Measurements from ENCODE around the gene KIF21B.
A peak's percentile ranks its signal among the peaks of the same experiment; 100 is the strongest.

Gene KIF21B

GRCh38 chr1:201023517-201023902, at the start of gene KIF21B:
Gene KIF21B (minus strand): TSS chr1:201023714. CDS start chr1:201023383, 331 bp downstream.
- DNase-seq, result peak; percentile 64 to 96 (median 89)
- intact Hi-C loops (cut with DNase I), result no loop called here

GRCh38 chr1:201072922-201073321, 49.4 kb upstream of the KIF21B start:
- no peak for DNase-seq
- intact Hi-C loops (cut with DNase I), result no loop called here

DNA sequence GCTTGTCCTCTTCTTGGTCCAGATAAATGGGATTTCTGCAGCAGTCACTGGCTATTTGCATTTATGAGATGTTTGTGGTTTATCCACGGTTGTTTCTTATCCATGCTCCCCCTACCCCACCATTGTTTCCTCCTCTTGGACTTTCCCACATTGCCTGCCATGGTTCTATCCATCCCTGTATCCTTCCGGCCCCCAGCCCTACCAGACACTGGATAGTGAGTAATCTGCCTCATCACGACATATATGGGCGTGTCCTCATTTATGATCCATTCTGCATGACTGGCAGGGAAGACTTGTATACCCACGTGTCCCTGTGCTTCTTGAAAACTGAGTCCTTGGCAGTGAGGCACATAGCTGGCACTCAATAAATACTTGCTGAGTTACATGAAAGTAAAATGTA, 48.6 kb upstream of the KIF21B start:
- intact Hi-C loops (cut with DNase I), result no loop called here
- DNase-seq, result no peak

DNA sequence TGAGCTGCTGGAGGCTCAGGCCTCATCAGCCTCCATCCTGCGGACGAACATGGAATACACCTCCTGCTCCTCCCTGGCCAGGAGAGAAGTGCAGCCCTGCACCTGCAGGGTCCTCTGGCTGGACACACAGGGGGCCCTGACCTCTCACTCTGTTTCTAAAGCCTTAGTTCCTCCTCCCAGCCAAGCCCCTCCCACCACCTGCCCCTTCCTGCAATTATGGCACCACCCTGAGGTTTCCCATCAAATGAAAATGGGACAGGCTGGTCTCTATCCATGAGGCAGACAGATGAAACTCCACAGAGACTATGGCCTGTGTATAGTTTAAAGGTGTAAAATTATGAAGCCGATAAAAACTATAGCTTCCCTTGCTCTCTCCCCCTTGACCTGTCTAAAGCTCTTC, 46.1 kb upstream of the KIF21B start:
- intact Hi-C loops (cut with DNase I), result no loop called here
- no peak for DNase-seq

- intact Hi-C loops (cut with DNase I), result no loop called here
Observed at GRCh38 chr1:201068976-201069375, 45.5 kb upstream of the KIF21B start.

DNA sequence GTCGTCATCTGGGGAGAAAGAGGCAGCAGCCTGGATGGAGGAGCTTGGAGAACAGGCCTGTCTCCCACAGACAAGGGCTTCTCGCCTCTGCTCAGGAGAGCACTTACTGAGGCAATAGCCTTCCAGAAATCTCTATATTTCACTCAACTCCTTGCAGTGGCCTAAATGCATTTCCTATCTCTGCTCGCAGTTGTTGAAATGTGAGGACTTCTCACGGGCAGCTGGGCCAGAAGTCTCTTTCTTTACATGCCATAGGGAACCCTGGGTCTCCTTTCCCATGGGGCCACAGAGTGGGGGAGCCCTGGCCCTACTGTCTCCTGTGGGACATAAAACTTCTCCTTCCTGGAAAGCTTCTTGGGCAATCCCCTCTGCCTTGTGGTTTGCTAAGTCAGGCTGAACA, 43.5 kb upstream of the KIF21B start:
- intact Hi-C loops (cut with DNase I), result no loop called here
- no peak for DNase-seq

More at GRCh38 chr1:201068976-201069375, 45.5 kb upstream of the KIF21B start:
- DNase-seq, result no peak

DNA sequence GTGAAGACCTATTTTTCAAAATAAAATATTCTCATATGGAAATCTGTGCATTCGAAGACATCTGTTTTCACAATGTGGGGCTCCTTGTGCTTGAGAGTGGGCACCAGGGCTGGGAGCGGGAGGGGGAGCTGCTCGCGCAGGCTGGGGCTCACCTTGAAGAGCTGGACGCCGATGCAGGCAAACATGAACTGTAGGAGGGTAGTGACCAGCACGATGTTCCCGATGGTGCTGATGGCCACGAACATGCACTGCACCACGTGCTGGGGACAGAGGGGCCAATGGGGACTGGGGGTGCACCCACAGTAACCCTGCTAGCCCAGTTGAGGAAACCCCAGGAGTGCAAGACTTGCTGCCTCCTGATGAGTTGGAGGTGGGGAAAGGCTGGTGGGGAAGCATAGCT, 42.2 kb upstream of the KIF21B start:
- intact Hi-C loops (cut with DNase I), result no loop called here
- no peak for DNase-seq

GRCh38 chr1:201064806-201065205, 41.3 kb upstream of the KIF21B start:
- DNase-seq, result peak in 15 of 42 donors; percentile 10 to 60 (median 37)
- intact Hi-C loops (cut with DNase I), result no loop called here

- intact Hi-C loops (cut with DNase I), result no loop called here
- DNase-seq, result no peak
Observed at GRCh38 chr1:201063145-201063544, 39.6 kb upstream of the KIF21B start.

DNA sequence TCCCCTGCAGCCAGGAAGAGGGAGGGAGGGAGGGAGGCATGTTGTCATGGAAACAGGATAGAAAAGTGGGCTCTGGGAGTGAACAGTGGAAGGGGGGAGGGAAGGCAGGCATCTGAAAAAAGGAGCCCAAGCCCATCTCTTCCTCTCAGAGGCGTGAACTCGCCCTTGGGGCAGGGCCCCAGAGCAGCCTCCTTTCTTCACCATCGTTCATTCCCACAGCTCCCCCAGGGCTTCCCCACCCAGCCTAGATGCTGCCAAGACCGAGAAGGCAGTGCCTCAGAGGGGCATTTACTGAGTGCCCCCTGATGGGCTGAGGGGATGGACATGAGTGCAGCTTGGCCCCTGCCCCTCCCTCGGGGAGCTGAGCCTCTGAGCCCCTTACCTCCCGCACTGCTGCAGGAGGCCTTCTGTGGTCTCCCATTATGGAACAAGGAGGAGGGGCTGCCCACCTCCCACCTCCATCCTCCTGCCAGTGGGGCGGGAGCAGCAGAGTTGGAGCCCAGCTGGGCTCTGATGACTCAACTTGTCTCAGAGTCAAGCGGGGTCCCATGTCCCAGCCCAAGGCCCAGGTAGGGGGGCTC, 39.1 kb upstream of the KIF21B start:
- intact Hi-C loops (cut with DNase I), result no loop called here
- peak in 5 of 42 donors; percentile 12 to 45 (median 27) for DNase-seq

GRCh38 chr1:201061886-201062285, 38.4 kb upstream of the KIF21B start:
- intact Hi-C loops (cut with DNase I), result no loop called here

DNA sequence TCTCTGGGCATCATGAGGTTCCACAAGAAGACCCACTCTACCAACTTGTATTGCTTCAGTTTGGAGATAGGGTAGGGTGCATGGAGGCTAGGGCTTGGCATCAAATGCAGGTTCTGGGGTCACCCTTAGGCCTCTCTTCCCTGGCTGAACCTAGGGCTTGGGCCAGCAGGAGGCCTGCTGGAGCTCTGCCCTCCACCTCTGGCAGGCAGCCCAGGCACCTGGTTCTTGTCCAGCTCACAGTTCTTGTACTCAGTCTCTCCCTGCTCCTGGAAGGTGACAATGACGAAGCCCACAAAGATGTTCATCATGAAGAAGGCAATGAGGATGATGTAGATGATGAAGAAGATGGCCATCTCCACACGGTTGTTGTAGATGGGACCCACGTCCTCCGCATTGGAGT, 37.5 kb upstream of the KIF21B start:
- DNase-seq, result no peak
- intact Hi-C loops (cut with DNase I), result no loop called here

More at GRCh38 chr1:201061886-201062285, 38.4 kb upstream of the KIF21B start:
- no peak for DNase-seq

GRCh38 chr1:201060586-201060985, 37.1 kb upstream of the KIF21B start:
- intact Hi-C loops (cut with DNase I), result no loop called here
- DNase-seq, result no peak

GRCh38 chr1:201059871-201060555, 36.5 kb upstream of the KIF21B start:
- intact Hi-C loops (cut with DNase I), result no loop called here
- DNase-seq, result peak in 9 of 42 donors; percentile 3 to 51 (median 31)

DNA sequence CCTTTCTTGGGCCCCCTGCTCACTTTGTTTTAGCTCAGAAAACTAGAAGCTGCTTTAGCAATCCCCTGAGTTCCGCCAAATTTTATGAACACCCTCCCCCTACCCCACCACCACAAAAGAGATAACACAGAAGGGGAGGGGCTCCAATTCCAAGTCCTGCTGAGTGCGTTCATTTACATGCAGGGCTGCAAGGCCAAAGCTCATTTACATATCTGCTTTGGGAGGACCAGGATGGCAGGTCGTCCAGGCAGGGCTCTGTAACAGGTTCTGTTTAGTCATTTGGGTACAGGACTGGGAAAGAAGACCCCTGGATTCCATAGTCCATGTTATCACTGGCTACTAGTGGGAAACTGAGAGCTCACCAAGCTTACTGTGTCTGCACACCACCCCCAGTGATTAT, 35.9 kb upstream of the KIF21B start:
- intact Hi-C loops (cut with DNase I), result no loop called here

DNA sequence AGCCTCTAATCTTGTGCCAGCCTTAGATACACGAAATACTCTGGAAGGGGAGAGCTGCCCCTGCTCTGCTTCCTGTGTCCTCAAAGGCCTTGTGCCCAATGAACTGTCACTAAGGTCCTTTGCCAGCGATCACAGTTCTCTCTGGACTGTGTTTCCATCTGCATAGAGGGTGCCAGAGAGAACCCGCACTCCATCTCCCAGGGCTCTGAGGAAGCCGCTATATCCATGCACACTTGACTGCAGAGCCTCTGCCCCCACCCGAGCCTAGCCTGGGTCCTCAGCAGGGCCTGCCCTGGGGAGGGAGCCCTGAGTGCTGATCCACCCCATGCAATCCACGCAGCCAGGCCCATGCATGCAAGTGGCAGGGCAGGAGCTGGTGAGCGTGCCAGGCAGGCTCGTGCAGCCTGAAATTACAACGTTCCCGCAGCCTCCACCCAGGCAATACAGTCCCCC, 30.6 kb upstream of the KIF21B start:
- no peak for DNase-seq
- intact Hi-C loops (cut with DNase I), result no loop called here

More for the DNA sequence above, 35.9 kb upstream of the KIF21B start:
- no peak for DNase-seq

DNA sequence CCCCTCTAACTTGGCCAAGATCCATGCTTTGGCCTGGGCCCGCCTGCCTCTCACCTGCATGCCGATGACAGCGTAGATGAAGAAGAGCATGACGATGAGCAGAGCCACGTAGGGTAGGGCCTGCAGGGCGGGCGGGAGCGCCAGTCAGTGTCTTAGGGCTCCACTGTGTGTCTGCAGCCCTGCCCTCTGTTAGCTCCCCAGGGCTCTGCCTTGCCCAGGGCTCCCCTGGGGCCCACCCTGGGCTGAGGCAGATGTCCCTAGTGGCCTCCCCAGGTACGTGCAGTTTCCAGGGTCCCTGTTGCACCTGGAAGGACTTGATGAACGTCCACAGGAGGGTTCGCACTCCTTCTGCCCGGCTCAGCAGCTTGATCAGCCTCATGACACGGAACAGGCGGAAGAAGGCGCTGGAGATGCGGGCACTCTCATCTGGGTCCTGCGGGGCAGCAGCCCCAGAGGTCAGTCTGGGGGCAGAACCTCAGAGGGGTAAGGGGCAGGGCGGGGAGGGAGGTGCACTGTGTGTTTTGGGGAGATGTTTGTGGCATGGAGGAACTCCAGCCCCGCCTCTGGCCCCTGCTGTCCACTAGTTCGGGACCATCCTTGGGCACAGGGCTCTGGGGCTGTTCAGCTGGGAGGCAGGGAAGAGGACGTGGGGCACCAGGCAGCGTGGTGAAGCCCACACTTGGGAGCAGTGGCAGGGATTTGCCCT, 29.8 kb upstream of the KIF21B start:
- DNase-seq, result no peak
- intact Hi-C loops (cut with DNase I), result no loop called here

DNA sequence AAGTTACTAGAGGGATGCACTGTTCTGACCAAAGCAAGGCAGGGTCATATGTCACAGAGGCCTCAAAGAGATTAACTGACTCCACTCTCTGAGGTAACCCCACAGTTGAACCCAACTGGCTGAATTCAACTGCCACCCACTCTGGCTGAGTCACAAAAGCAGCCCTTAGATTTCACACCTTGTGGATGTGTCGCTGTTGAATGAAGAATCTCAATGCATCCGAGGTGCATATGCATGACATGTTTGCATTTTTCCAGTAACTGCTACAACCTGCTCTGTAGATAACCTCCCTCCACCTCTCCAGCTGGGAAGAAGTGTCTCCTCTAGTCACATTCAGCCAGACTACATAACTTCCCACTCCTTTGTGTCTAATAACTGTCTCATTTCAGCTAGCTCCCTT, 27.9 kb upstream of the KIF21B start:
- intact Hi-C loops (cut with DNase I), result no loop called here
- DNase-seq, result peak in 30 of 42 donors; percentile 17 to 84 (median 50)

DNA sequence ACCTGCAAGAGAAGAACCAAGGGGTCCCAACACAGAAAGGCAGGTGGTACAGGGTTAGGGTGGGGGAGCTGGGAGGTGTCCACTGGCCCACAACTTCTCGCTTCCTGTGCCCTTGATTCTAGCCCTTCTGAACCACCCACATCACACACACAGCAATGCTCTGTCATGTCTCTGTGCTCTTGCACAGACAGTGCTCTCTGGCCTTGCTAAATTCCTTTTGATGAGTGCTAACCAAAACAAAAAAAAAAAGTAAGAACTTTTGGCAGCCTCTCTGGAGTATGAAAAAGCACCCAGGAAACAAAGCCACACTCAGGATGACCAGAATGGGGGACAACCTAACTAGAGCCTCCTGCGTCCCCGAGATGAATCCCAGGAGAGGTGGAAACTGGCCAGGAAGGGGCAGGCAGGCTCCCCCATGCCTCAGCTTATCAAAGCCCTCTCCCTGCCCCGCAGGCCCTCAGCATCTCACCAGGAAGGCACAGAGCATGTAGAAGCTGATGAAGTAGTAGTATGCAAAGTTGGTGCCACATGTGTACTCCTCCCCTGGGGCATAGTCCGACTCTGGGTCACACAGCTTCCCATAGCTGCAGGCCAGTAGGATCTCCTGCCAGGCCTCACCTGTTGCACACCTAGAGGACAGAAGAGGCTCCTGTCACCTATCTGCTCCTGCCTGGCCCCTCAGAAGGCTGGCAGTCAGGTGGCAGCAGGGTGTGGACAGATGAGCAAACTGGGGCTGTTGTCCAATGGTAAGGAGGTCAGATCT, 27.2 kb upstream of the KIF21B start:
- no peak for DNase-seq
- intact Hi-C loops (cut with DNase I), result no loop called here
